Brain microvascular endothelial cell (primary cell): Measurements from ENCODE around the gene CUL3.

Source experiments
- DNase-seq: peaks from one replicate; pipeline ENCODE4 v3.0.0-alpha.2; 2020
- H3K27ac ChIP-seq: fragments of 250-450 bp; sonication (Bioruptor Pico); 2 replicates; pipeline ENCODE4 v1.5.1; 2020; ENCODE audit warnings: mild to moderate bottlenecking, moderate library complexity
- H3K27me3 ChIP-seq: fragments of 250-450 bp; sonication (Bioruptor Pico); replicated peaks from 2 replicates; pipeline ENCODE4 v1.5.1; 2020; ENCODE audit warnings: mild to moderate bottlenecking
- H3K36me3 ChIP-seq: fragments of 250-450 bp; sonication (Bioruptor Pico); replicated peaks from 2 replicates; pipeline ENCODE4 v1.5.1; 2020; ENCODE audit warnings: mild to moderate bottlenecking
- H3K4me3 ChIP-seq: 2 replicates; pipeline ENCODE4 v1.5.1; 2011; ENCODE audit warnings: low read depth, mild to moderate bottlenecking, control low read depth, low read length, moderate library complexity
- CTCF ChIP-seq: IDR thresholded peaks from 2 replicates; pipeline ENCODE4 v1.5.1; 2011; ENCODE audit warnings: low read depth, mild to moderate bottlenecking, moderate library complexity, low read length, control low read depth, inconsistent platforms; ENCODE audit errors: missing control alignments
- in situ Hi-C: cut with HindIII; loops from 2 replicates; pipeline ENCODE4 v1.10.0; 2017; ENCODE audit warnings: low sequenced_read_pairs, low pct_ligation_motif_present

Gene CUL3

DNA sequence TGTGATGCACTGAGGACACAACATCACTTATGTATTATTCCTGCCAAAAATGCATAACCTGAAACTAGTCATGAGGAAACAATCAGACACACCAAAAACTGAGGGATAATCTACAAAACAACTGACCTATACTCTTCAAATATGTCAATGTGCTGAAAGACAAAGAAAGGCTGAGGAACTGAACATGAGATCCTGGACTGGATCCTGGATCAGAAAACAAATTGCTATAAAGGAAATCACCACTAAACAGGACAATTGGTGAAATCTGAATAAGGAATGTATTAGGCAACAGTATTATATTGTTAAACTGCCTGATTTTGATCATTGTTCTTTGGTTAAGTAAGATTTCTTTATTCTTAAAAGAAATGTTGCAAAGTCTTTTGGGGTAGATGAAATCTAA, 28.8 kb downstream of the CUL3 start:
- Histone ChIP-seq H3K27me3 (no peaks in the 10 kb centered on the region), H3K36me3 (no peaks in the 10 kb centered on the region), H3K27ac (no peak overlapping the region), H3K4me3 (no peak overlapping the region)
- no peak for DNase-seq
- TF ChIP-seq CTCF, result no peak
- in situ Hi-C loops, result no loop called here

- Histone ChIP-seq H3K36me3 (no peaks in the 10 kb centered on the region), H3K4me3 (no peak overlapping the region), H3K27ac (no peak overlapping the region), H3K27me3 (no peaks in the 10 kb centered on the region)
- in situ Hi-C loops, result no loop called here
- no peak for TF ChIP-seq CTCF
- DNase-seq, result no peak
These were observed 29.3 kb downstream of the CUL3 start for GRCh38 chr2:224555823-224556366.

- H3K27ac ChIP-seq, result no peak overlapping the region
- DNase-seq, result no peak
- H3K36me3 ChIP-seq, result no peaks in the 10 kb centered on the region
- no peak for TF ChIP-seq CTCF
- H3K4me3 ChIP-seq, result no peak overlapping the region
- H3K27me3 ChIP-seq, result no peaks in the 10 kb centered on the region
- in situ Hi-C loops, result no loop called here
These were observed 32.4 kb downstream of the CUL3 start for GRCh38 chr2:224552771-224553170.

DNA sequence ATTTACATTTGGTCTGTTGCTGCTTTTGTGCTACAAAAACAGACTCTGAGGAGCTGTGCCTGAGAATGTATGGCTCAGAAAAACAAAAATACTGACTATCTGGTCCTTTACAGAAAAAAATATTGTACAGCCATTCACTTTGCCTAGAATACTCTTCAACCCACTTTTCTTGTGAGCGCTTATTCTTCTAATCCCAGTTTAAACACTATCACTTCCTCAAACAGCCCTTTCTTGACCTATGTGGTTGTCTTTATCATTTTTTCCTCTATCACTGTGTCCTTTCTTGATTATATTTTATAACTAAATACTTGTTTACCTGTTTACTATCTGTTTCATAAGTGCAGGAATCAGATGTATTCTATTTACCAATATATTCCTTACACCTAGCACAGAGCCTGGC, 33.5 kb downstream of the CUL3 start:
- Histone ChIP-seq H3K4me3 (no peak overlapping the region), H3K27ac (no peak overlapping the region), H3K36me3 (no peaks in the 10 kb centered on the region), H3K27me3 (no peaks in the 10 kb centered on the region)
- TF ChIP-seq CTCF, result no peak
- in situ Hi-C loops, result no loop called here
- no peak for DNase-seq

DNA sequence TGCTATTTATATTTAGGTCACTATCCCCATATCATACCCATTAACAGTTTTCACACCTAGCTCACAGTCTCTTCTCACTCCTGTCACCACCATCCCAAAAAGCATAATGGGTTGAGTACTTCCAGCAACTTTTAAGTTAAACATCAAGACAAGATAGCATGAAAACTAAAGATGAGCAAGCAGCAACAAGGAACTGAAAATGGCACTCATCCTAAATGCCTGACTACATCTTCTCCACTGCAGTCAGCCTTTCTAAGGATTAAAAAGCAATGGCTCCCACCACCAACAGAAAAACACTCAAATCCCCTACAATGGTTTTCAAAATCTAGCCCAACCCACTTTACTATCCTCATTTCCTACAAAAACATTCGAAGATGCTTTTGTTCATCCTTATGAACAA, 38.2 kb downstream of the CUL3 start:
- Histone ChIP-seq H3K36me3 (peaks cover 3% of the 10 kb centered on the region), H3K27ac (no peak overlapping the region), H3K4me3 (no peak overlapping the region), H3K27me3 (no peaks in the 10 kb centered on the region)
- no peak for TF ChIP-seq CTCF
- DNase-seq, result no peak
- in situ Hi-C loops, result no loop called here
